Stimulated activated CD8-positive, alpha-beta memory T cell treated with anti-CD3 and anti-CD28 coated beads, Interleukin-2, amount 100 ng/mL, for 1 hour (primary cell): ENCODE measurements around the gene SGSH.
"Not testable (repeated sequence)": the region's sequence is repeated elsewhere in the genome, so short reads cannot be mapped to it uniquely, and the experiment has no call there.

ENCODE experiments used
- DNase-seq, 2 donors: peaks; one replicate each; pipeline ENCODE4 v3.0.0-alpha.2; 2020; ENCODE audit warnings: low read depth in 2 of 2

The SGSH gene

GRCh38 chr17:80253631-80254395, 33.7 kb upstream of the SGSH start:
- DNase-seq, result no peak

GRCh38 chr17:80252871-80253270, 32.7 kb upstream of the SGSH start:
- peak; percentile 74 to 76 for DNase-seq

GRCh38 chr17:80251966-80252365, 31.8 kb upstream of the SGSH start:
- DNase-seq, result no peak

- no peak for DNase-seq
These were observed 29.0 kb upstream of the SGSH start for GRCh38 chr17:80248894-80249710.

- DNase-seq, result no peak
These were observed 28.1 kb upstream of the SGSH start for GRCh38 chr17:80248001-80248893.

GRCh38 chr17:80247561-80247960, 27.4 kb upstream of the SGSH start:
- no peak for DNase-seq

- no peak for DNase-seq
These were observed 26.6 kb upstream of the SGSH start for GRCh38 chr17:80246726-80247125.

GRCh38 chr17:80246266-80246681, 26.1 kb upstream of the SGSH start:
- DNase-seq, result no peak

- DNase-seq, result no peak
These were observed 25.6 kb upstream of the SGSH start for GRCh38 chr17:80245566-80246265.

- no peak for DNase-seq
These were observed 24.9 kb upstream of the SGSH start for GRCh38 chr17:80244871-80245509.

GRCh38 chr17:80244448-80244847, 24.3 kb upstream of the SGSH start:
- not testable (repeated sequence) for DNase-seq

GRCh38 chr17:80243526-80244433, 23.6 kb upstream of the SGSH start:
- DNase-seq, result no peak

GRCh38 chr17:80242505-80242904, 22.4 kb upstream of the SGSH start:
- no peak for DNase-seq

- DNase-seq, result no peak
These were observed 17.3 kb upstream of the SGSH start for GRCh38 chr17:80237386-80237785.

GRCh38 chr17:80236911-80237310, 16.8 kb upstream of the SGSH start:
- no peak for DNase-seq

- no peak for DNase-seq
These were observed 13.1 kb upstream of the SGSH start for GRCh38 chr17:80233202-80233601.

GRCh38 chr17:80232438-80232837, 12.3 kb upstream of the SGSH start:
- no peak for DNase-seq

- DNase-seq, result no peak
These were observed 8.9 kb upstream of the SGSH start for GRCh38 chr17:80229011-80229410.

- no peak for DNase-seq
These were observed 8.3 kb upstream of the SGSH start for GRCh38 chr17:80228477-80228876.

- no peak for DNase-seq
These were observed 7.5 kb upstream of the SGSH start for GRCh38 chr17:80227666-80228065.
